Keratinocyte (primary cell): ENCODE data around the gene PRSS53.

Experiments used
- EZH2 ChIP-seq: IDR thresholded peaks from one replicate; pipeline ENCODE4 v1.6.1; 2012; ENCODE audit warnings: inconsistent platforms, mild to moderate bottlenecking, low read length, moderate library complexity
- TF ChIP-seq, protein P1 (sequence below), 3 experiments: IDR thresholded peaks in 1 of 3; conservative IDR thresholded peaks in 1 of 3; optimal IDR thresholded peaks in 1 of 3; 2 replicates in 2 of 3; 3 replicates in 1 of 3; pipeline versions ENCODE3 to v1.5.1; 2011; ENCODE audit warnings: low read length in 3 of 3, mild to moderate bottlenecking in 3 of 3, moderate library complexity in 2 of 3, control low read depth in 1 of 3, inconsistent platforms in 1 of 3; ENCODE audit not compliant: insufficient read depth in 2 of 3; ENCODE audit errors: extremely low read depth in 1 of 3

DNA sequence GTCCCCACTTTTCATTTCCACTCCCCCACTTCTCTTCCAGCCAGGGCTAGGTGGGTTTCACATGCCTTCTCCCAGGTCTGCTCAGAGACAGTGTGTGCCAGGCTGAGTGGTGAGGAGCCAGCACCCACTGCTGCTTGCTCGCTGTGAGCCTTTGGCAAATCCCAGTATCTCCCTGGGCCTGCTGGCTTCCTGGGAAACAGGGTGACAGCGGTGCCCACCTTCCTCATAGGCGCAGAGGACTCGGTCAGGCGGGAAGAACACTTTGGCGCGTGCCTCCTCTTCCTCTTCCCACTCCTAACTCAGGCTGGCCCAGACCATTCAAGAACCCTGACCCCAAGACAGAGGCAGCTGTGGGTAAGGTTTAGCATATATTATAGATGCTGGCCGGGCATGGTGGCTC is 456 bp upstream of the PRSS53 start:
- TF ChIP-seq, protein P1, sequence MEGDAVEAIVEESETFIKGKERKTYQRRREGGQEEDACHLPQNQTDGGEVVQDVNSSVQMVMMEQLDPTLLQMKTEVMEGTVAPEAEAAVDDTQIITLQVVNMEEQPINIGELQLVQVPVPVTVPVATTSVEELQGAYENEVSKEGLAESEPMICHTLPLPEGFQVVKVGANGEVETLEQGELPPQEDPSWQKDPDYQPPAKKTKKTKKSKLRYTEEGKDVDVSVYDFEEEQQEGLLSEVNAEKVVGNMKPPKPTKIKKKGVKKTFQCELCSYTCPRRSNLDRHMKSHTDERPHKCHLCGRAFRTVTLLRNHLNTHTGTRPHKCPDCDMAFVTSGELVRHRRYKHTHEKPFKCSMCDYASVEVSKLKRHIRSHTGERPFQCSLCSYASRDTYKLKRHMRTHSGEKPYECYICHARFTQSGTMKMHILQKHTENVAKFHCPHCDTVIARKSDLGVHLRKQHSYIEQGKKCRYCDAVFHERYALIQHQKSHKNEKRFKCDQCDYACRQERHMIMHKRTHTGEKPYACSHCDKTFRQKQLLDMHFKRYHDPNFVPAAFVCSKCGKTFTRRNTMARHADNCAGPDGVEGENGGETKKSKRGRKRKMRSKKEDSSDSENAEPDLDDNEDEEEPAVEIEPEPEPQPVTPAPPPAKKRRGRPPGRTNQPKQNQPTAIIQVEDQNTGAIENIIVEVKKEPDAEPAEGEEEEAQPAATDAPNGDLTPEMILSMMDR (optimal IDR thresholded peaks at IDR 0.05 in 1 of 3, IDR thresholded peaks at IDR 0.05 in 1 of 3, conservative IDR thresholded peaks at IDR 0.05 in 1 of 3; ENCODE audit: extremely low read depth in 1 of 3, insufficient read depth in 2 of 3, low read length in 3 of 3) = no peak
- TF ChIP-seq EZH2 = no peak
